ENCODE measurements around the gene TCF3. TPM values are rescaled to one million over a fixed set of nuclear protein-coding genes. Genes with fewer than 3 reads are reported as not detected.

Gene TCF3
- total RNA-seq: 55.4 and 77.9 TPM in 2 replicates

DNA sequence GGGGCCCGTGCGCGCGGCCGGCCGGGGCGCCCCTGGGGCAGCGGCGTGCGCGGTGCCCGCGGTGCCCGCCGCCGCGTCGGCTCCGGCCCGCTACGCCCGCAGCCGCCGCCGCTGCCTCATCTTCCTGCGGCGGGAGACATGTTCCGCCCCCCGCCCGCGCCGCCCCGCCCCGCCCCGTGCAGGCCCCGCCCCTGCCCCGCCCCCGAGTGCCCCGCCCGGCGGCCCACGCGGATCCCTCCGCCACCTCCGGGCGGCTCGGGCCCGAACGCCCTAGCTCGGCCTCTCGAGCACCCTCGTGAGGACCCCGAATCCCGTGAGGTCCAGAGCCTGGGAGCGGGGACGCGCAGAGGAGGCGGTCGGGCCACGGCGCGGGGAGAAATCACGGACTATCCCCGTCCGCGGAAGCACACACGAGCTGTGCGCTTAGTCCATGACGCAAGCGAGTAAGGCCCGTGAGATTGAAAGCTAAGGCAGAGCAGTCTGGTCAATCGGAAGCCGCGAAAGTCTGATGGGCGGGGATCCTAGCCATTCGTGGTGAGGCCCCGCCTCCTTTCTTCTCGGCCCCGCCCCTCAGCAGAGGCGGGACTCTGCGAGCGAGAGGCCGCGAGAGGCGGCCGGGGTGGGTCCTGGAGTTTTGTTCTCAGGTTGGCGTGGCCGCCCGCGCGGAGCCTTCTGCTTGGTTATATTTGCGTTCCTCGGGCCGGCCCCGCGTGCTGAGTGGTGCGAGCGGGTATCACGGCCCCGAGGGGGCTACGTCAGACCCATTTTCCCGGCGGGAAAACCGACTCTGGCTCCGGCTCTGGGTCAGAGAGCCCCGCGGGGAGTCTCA is at the start of gene TCF3:
TCF3 (minus strand) TSS at position 145 of the 829 bp plus-strand sequence. CDS start 2,367 bp downstream, outside the sequence.

DNA sequence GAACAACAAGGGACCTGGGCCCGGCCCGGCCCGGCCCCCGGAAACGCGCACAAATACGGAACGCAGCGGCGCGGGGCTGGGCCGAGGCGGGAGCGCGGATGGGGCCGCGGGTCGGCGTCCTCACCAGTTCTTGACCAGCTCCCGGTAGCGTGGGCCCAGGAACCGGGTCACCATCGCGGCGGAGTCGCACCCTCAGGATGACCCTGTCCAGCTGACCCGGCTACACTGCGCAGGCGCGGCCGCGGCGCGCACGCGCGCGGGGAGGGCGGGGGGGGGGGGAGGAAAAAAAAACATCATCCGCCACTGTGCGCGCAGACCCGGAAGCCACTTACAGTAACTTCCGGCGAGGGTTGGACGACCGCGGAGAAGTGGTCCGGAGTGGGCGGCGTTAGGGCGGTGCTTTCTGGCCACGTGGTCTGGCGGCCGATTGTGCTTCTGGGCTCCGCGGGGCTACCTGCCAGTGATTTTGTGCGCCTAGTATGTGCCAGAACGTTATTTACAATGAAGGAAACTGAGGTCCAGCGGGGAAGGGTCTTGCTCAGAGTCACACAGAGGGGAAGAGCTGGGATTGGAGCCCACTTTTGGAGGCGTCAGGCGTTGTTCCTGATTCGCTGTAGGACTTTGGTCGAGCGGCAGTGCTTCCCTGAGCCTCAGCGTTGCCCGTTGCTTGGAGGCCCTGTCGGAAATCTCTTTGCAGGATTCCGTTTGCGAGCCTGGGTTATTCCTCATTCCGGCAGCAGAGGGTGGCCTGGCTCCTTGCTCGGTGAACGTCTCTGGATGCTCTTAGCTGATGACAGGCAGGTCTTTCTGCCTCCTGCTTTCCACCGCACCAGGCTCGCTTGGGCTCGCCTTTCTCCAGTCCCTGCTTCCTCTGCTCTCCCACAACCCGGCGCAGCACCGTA is 46.9 kb downstream of the TCF3 start, which contains the start of gene UQCR11:
UQCR11 (minus strand) TSS at position 227 of the 902 bp plus-strand sequence; CDS start at position 174, 53 bp downstream.

GRCh38 chr19:1592755-1593500 is 59.5 kb downstream of the TCF3 start, which contains the start of gene MBD3:
MBD3 (minus strand) TSS chr19:1592865; CDS start chr19:1592631, 234 bp downstream.

GRCh38 chr19:1568320-1569019 is 83.9 kb downstream of the TCF3 start, which contains the start of gene MEX3D:
MEX3D (minus strand) TSS chr19:1568325; CDS start chr19:1568058, 267 bp downstream.

Other genes with a start within 250 kb of the TCF3 start
- gene DAZAP1, start 245.0 kb downstream of the TCF3 start, total RNA-seq: 35.6 and 59.5 TPM in 2 replicates
- 1,770 and 2,629 TPM in 2 replicates for gene RPS15, start 214.2 kb downstream of the TCF3 start, total RNA-seq
- 0.16 TPM in 1 of 2 replicates, not detected in the other for gene APC2, start 202.5 kb downstream of the TCF3 start, total RNA-seq
- 37.4 and 43.3 TPM in 2 replicates for gene C19orf25, start 173.4 kb downstream of the TCF3 start, total RNA-seq
- 0.18 and 0.97 TPM in 2 replicates for gene PCSK4, start 162.3 kb downstream of the TCF3 start, total RNA-seq
- gene REEP6, start 161.4 kb downstream of the TCF3 start, total RNA-seq: 1.8 and 5.8 TPM in 2 replicates
- gene ADAMTSL5, start 139.6 kb downstream of the TCF3 start, total RNA-seq: 3.4 and 11.8 TPM in 2 replicates
- not detected in 2 replicates for gene PLK5, start 128.5 kb downstream of the TCF3 start, total RNA-seq
- gene MEX3D, start 84.3 kb downstream of the TCF3 start, total RNA-seq: 29.8 and 33.4 TPM in 2 replicates
- gene MBD3, start 59.8 kb downstream of the TCF3 start, total RNA-seq: 56.5 and 99.6 TPM in 2 replicates
- gene UQCR11, start 47.2 kb downstream of the TCF3 start, total RNA-seq: 84.1 and 89.7 TPM in 2 replicates
- not detected in 2 replicates for gene ONECUT3, start 100.9 kb upstream of the TCF3 start, total RNA-seq
- gene ATP8B3, start 159.7 kb upstream of the TCF3 start, total RNA-seq: 0.97 and 1.1 TPM in 2 replicates
- 6.9 and 10.0 TPM in 2 replicates for gene REXO1, start 195.9 kb upstream of the TCF3 start, total RNA-seq
- gene KLF16, start 211.0 kb upstream of the TCF3 start, total RNA-seq: 11.8 and 16.8 TPM in 2 replicates
- gene ABHD17A, start 232.9 kb upstream of the TCF3 start, total RNA-seq: 159 and 164 TPM in 2 replicates